Epithelial cell of umbilical artery (primary cell): Measurements from ENCODE around the gene RHBDL1. TPM values are rescaled to one million over a fixed set of nuclear protein-coding genes. Genes with fewer than 3 reads are reported as not detected.

Source experiments
- total RNA-seq: library from RNA; depleted of rRNA; stranded (reverse); fragments of >200 nt; gene quantifications from 2 replicates; pipeline ENCODE4 v1.2.3, GENCODE V29; 2014

RHBDL1 gene
- total RNA-seq, 1 donor from 2014 or later, result 0.65 TPM

Other genes with a start within 250 kb of the RHBDL1 start
- gene CAPN15, start 148.0 kb upstream of the RHBDL1 start, total RNA-seq, result 30.2 and 41.9 TPM in 2 replicates
- gene PRR35, start 115.3 kb upstream of the RHBDL1 start, total RNA-seq, result under 0.01 TPM in 1 of 2 replicates, not detected in the other
- 1.6 and 2.0 TPM in 2 replicates for gene NHLRC4, start 108.7 kb upstream of the RHBDL1 start, total RNA-seq
- gene PIGQ, start 105.7 kb upstream of the RHBDL1 start, total RNA-seq, result 23.1 and 24.2 TPM in 2 replicates
- 8.4 and 11.1 TPM in 2 replicates for gene RAB40C, start 85.6 kb upstream of the RHBDL1 start, total RNA-seq
- gene WFIKKN1, start 44.7 kb upstream of the RHBDL1 start, total RNA-seq, result 0.15 TPM in 1 of 2 replicates, not detected in the other
- gene METTL26, start 39.4 kb upstream of the RHBDL1 start, total RNA-seq, result 68.7 and 115 TPM in 2 replicates
- 22.6 and 23.7 TPM in 2 replicates for gene MCRIP2, start 33.8 kb upstream of the RHBDL1 start, total RNA-seq
- 8.8 and 9.4 TPM in 2 replicates for gene WDR90, start 26.3 kb upstream of the RHBDL1 start, total RNA-seq
- 32.1 and 35.7 TPM in 2 replicates for gene RHOT2, start 7.5 kb upstream of the RHBDL1 start, total RNA-seq
- gene STUB1, start 4.7 kb downstream of the RHBDL1 start, total RNA-seq, result 139 and 144 TPM in 2 replicates
- gene JMJD8, start 8.7 kb downstream of the RHBDL1 start, total RNA-seq, result 22.0 and 29.6 TPM in 2 replicates
- gene WDR24, start 14.7 kb downstream of the RHBDL1 start, total RNA-seq, result 2.6 TPM in 2 replicates
- 0.32 TPM in 1 of 2 replicates, not detected in the other for gene FBXL16, start 30.1 kb downstream of the RHBDL1 start, total RNA-seq
- 15.5 and 41.9 TPM in 2 replicates for gene METRN, start 39.4 kb downstream of the RHBDL1 start, total RNA-seq
- 38.3 and 43.9 TPM in 2 replicates for gene ANTKMT, start 45.5 kb downstream of the RHBDL1 start, total RNA-seq
- 0.15 and 1.3 TPM in 2 replicates for gene CCDC78, start 50.8 kb downstream of the RHBDL1 start, total RNA-seq
- gene HAGHL, start 51.4 kb downstream of the RHBDL1 start, total RNA-seq, result 3.6 and 12.0 TPM in 2 replicates
- 27.3 and 33.6 TPM in 2 replicates for gene CIAO3, start 65.3 kb downstream of the RHBDL1 start, total RNA-seq
- not detected in 2 replicates for gene MSLN, start 85.1 kb downstream of the RHBDL1 start, total RNA-seq
- gene RPUSD1, start 112.7 kb downstream of the RHBDL1 start, total RNA-seq, result 35.4 and 37.1 TPM in 2 replicates
- 13.6 and 22.2 TPM in 2 replicates for gene CHTF18, start 112.9 kb downstream of the RHBDL1 start, total RNA-seq
- gene GNG13, start 125.1 kb downstream of the RHBDL1 start, total RNA-seq, result not detected in 2 replicates